22Rv1 (cell line): ENCODE data around the gene MCTS1.

Experiments used
- ZFX ChIP-seq: fragments of 450-650 bp; IDR thresholded peaks from 2 replicates; pipeline ENCODE4 v1.6.1; 2017; ENCODE audit warnings: antibody characterized with exemption, borderline replicate concordance
- TF ChIP-seq, protein P1 (sequence below): fragments of 450-650 bp; IDR thresholded peaks from 2 replicates; pipeline ENCODE4 v1.5.1; 2017; ENCODE audit warnings: mild to moderate bottlenecking

- TF ChIP-seq, protein P1, sequence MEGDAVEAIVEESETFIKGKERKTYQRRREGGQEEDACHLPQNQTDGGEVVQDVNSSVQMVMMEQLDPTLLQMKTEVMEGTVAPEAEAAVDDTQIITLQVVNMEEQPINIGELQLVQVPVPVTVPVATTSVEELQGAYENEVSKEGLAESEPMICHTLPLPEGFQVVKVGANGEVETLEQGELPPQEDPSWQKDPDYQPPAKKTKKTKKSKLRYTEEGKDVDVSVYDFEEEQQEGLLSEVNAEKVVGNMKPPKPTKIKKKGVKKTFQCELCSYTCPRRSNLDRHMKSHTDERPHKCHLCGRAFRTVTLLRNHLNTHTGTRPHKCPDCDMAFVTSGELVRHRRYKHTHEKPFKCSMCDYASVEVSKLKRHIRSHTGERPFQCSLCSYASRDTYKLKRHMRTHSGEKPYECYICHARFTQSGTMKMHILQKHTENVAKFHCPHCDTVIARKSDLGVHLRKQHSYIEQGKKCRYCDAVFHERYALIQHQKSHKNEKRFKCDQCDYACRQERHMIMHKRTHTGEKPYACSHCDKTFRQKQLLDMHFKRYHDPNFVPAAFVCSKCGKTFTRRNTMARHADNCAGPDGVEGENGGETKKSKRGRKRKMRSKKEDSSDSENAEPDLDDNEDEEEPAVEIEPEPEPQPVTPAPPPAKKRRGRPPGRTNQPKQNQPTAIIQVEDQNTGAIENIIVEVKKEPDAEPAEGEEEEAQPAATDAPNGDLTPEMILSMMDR = no peak
- TF ChIP-seq ZFX = no peak
These were observed 14.2 kb downstream of the MCTS1 start for GRCh38 chrX:120617996-120618630.
